Liver (tissue), 9 donors: ENCODE data around the gene FKBP1B. TPM values are rescaled to one million over a fixed set of nuclear protein-coding genes. Genes with fewer than 3 reads are reported as not detected.

ENCODE experiments used
- DNase-seq: peaks from one replicate; pipeline ENCODE4 v3.0.0-alpha.2; 2017; ENCODE audit warnings: low spot score
- H3K27ac ChIP-seq, 2 donors: one replicate each; pipeline ENCODE4 v1.7.0; 2013; ENCODE audit warnings: inconsistent platforms in 2 of 2, low read length in 2 of 2, control low read depth in 1 of 2, low read depth in 1 of 2, mild to moderate bottlenecking in 1 of 2
- H3K27me3 ChIP-seq, 4 donors: one replicate each; pipeline versions ENCODE4 v1.6.1 to v1.7.0; 2013; ENCODE audit warnings: low read length in 3 of 4, inconsistent platforms in 1 of 4, mild to moderate bottlenecking in 1 of 4, moderate library complexity in 1 of 4; ENCODE audit not compliant: control insufficient read depth in 4 of 4, insufficient read depth in 4 of 4
- H3K36me3 ChIP-seq, 4 donors: one replicate each; pipeline versions ENCODE4 v1.6.1 to v1.7.0; 2013; ENCODE audit warnings: low read length in 3 of 4, mild to moderate bottlenecking in 3 of 4, low read depth in 1 of 4, moderate library complexity in 1 of 4; ENCODE audit not compliant: control insufficient read depth in 4 of 4, insufficient read depth in 3 of 4
- H3K4me1 ChIP-seq, 4 donors: one replicate each; pipeline versions ENCODE4 v1.6.1 to v1.7.0; 2013; ENCODE audit warnings: low read length in 3 of 4, mild to moderate bottlenecking in 3 of 4, moderate library complexity in 1 of 4; ENCODE audit not compliant: control insufficient read depth in 4 of 4, insufficient read depth in 4 of 4
- H3K4me3 ChIP-seq, 3 donors: one replicate each; pipeline versions ENCODE4 v1.6.1 to v1.7.0; 2013; ENCODE audit warnings: low read length in 3 of 3, control low read depth in 1 of 3, low read depth in 1 of 3, mild to moderate bottlenecking in 1 of 3
- H3K9ac ChIP-seq, 2 donors: one replicate each; pipeline ENCODE4 v1.7.0; 2013; ENCODE audit warnings: low read length in 2 of 2, mild to moderate bottlenecking in 2 of 2, moderate library complexity in 2 of 2, control low read depth in 1 of 2, low read depth in 1 of 2
- H3K9me3 ChIP-seq, 4 donors: one replicate each; pipeline versions ENCODE4 v1.6.1 to v1.7.0; 2013; ENCODE audit warnings: low read length in 3 of 4; ENCODE audit not compliant: control insufficient read depth in 4 of 4
- ATF3 ChIP-seq: IDR thresholded peaks from 2 replicates; pipeline ENCODE4 v1.6.1; 2016; ENCODE audit warnings: antibody characterized with exemption
- CTCF ChIP-seq: fragments of 150-350 bp; IDR thresholded peaks from 2 replicates; pipeline ENCODE4 v1.5.1; 2017; ENCODE audit warnings: improper control_type of control experiment, low read depth, low read length; ENCODE audit not compliant: missing input control
- FOXA1 ChIP-seq: IDR thresholded peaks from 2 replicates; pipeline ENCODE4 v1.6.1; 2016; ENCODE audit warnings: antibody characterized with exemption
- FOXA2 ChIP-seq: IDR thresholded peaks from 2 replicates; pipeline ENCODE4 v1.6.1; 2016; ENCODE audit warnings: antibody characterized with exemption
- HNF4G ChIP-seq: IDR thresholded peaks from 2 replicates; pipeline ENCODE4 v1.6.1; 2016; ENCODE audit warnings: antibody characterized with exemption
- JUND ChIP-seq, 2 donors: IDR thresholded peaks; 2 replicates each; pipeline ENCODE4 v1.6.1; 2016; ENCODE audit warnings: antibody characterized with exemption in 2 of 2
- MAX ChIP-seq: IDR thresholded peaks from 2 replicates; pipeline ENCODE4 v1.6.1; 2016; ENCODE audit warnings: antibody characterized with exemption
- NR2F2 ChIP-seq: IDR thresholded peaks from 2 replicates; pipeline ENCODE4 v1.6.1; 2016; ENCODE audit warnings: antibody characterized with exemption
- RAD21 ChIP-seq, 2 donors: IDR thresholded peaks; 2 replicates each; pipeline ENCODE4 v1.6.1; 2016; ENCODE audit warnings: antibody characterized with exemption in 2 of 2, mild to moderate bottlenecking in 2 of 2
- REST ChIP-seq: IDR thresholded peaks from 2 replicates; pipeline ENCODE4 v1.6.1; 2016; ENCODE audit warnings: antibody characterized with exemption, mild to moderate bottlenecking
- SP1 ChIP-seq: IDR thresholded peaks from 2 replicates; pipeline ENCODE4 v1.6.1; 2018; ENCODE audit warnings: antibody characterized with exemption, mild to moderate bottlenecking
- TAF1 ChIP-seq: conservative IDR thresholded peaks from 2 replicates; pipeline ENCODE4 v1.6.1; 2016; ENCODE audit warnings: antibody characterized with exemption, mild to moderate bottlenecking
- YY1 ChIP-seq: IDR thresholded peaks from 2 replicates; pipeline ENCODE4 v1.6.1; 2016; ENCODE audit warnings: antibody characterized with exemption, mild to moderate bottlenecking
- WGBS: extraction: QIAGEN DNeasy Blood & Tissue Kit; methylation state at CpG from one replicate; pipeline ENCODE4 v1.1.7; 2013; 5-methylcytosine and 5-hydroxymethylcytosine counted together
- polyA plus RNA-seq, 2 donors: library from polyadenylated mRNA; stranded (reverse) in 1 of 2; unstranded in 1 of 2; fragments of 200-250 nt in 1 of 2; fragments of >200 nt in 1 of 2; fragmentation: Nextera tagmentation in 1 of 2; extraction: Ambion mirVana in 1 of 2; gene quantifications; one replicate each; pipeline versions ENCODE4 v1.2.1 to v1.2.3, GENCODE V29; 2013 to 2015
- total RNA-seq, 2 donors: library from RNA; depleted of rRNA; stranded (reverse); fragments of >200 nt; gene quantifications; one replicate each; pipeline ENCODE4 v1.2.3, GENCODE V29; 2014
- TF ChIP-seq, protein P1 (sequence below): IDR thresholded peaks from 2 replicates; pipeline ENCODE4 v1.6.1; 2016; ENCODE audit warnings: antibody characterized with exemption
- donor health status: healthy.
- donor health status: healthy.
- donor health status: healthy.
- donor health status: healthy.
- donor health status: healthy.

Gene FKBP1B
- total and polyA plus RNA-seq, 4 donors: 3.6 to 23.6 (median 11.5) TPM

- Histone ChIP-seq H3K27me3 (no peaks in the 10 kb centered on the region), H3K9me3 (no peaks in the 10 kb centered on the region), H3K27ac (no peak overlapping the region), H3K36me3 (no peaks in the 10 kb centered on the region), H3K9ac (no peak overlapping the region), H3K4me1 (no peaks in the 10 kb centered on the region), H3K4me3 (no peak overlapping the region)
- TF ChIP-seq SP1: no peak
- TF ChIP-seq CTCF: no peak
- no peak for TF ChIP-seq FOXA1
- no peak for TF ChIP-seq ATF3
- TF ChIP-seq MAX: no peak
- TF ChIP-seq JUND (IDR thresholded peaks at IDR 0.05): no peak
- TF ChIP-seq HNF4G: no peak
- TF ChIP-seq FOXA2: no peak
- no peak for TF ChIP-seq REST
- DNase-seq: no peak
- WGBS: 92% methylated on average over 8 of the region's 8 CpGs
Measured at GRCh38 chr2:24017711-24018110, 31.8 kb upstream of the FKBP1B start.

- no peaks in the 10 kb centered on the region for H3K27me3 ChIP-seq
- WGBS: 88% methylated on average over 9 of the region's 9 CpGs
- no peaks in the 10 kb centered on the region for H3K36me3 ChIP-seq
- H3K9ac ChIP-seq: no peak overlapping the region
- no peak overlapping the region for H3K4me3 ChIP-seq
- TF ChIP-seq CTCF: no peak
- TF ChIP-seq FOXA2: no peak
- TF ChIP-seq REST: no peak
- TF ChIP-seq TAF1: no peak
- no peak for TF ChIP-seq HNF4G
- no peak for TF ChIP-seq SP1
- TF ChIP-seq NR2F2: no peak
- no peak for TF ChIP-seq RAD21 (IDR thresholded peaks at IDR 0.05)
- TF ChIP-seq FOXA1: no peak
- TF ChIP-seq JUND (IDR thresholded peaks at IDR 0.05): no peak
- TF ChIP-seq MAX: no peak
- no peak for TF ChIP-seq ATF3
- TF ChIP-seq, protein P1, sequence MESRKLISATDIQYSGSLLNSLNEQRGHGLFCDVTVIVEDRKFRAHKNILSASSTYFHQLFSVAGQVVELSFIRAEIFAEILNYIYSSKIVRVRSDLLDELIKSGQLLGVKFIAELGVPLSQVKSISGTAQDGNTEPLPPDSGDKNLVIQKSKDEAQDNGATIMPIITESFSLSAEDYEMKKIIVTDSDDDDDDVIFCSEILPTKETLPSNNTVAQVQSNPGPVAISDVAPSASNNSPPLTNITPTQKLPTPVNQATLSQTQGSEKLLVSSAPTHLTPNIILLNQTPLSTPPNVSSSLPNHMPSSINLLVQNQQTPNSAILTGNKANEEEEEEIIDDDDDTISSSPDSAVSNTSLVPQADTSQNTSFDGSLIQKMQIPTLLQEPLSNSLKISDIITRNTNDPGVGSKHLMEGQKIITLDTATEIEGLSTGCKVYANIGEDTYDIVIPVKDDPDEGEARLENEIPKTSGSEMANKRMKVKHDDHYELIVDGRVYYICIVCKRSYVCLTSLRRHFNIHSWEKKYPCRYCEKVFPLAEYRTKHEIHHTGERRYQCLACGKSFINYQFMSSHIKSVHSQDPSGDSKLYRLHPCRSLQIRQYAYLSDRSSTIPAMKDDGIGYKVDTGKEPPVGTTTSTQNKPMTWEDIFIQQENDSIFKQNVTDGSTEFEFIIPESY: no peak
- TF ChIP-seq YY1: no peak
- DNase-seq: no peak
- no peaks in the 10 kb centered on the region for H3K9me3 ChIP-seq
- no peaks in the 10 kb centered on the region for H3K4me1 ChIP-seq
- H3K27ac ChIP-seq: no peak overlapping the region
Measured at GRCh38 chr2:24018241-24018640, 31.3 kb upstream of the FKBP1B start.
